Right atrium auricular region (tissue), 2 donors: ENCODE data around the gene LYPD6B. TPM values are rescaled to one million over a fixed set of nuclear protein-coding genes. Genes with fewer than 3 reads are reported as not detected.
A peak's percentile ranks its signal among the peaks of the same experiment; 100 is the strongest.

ENCODE experiments used
- DNase-seq: peaks from one replicate; pipeline ENCODE4 v3.0.0-alpha.2; 2019; ENCODE audit warnings: low spot score
- H3K27ac ChIP-seq, 2 donors: fragments of 200-600 bp; sonication (generic); 1 replicate in 1 of 2; 2 replicates in 1 of 2; pipeline ENCODE4 v1.5.1; 2016 to 2019
- H3K27me3 ChIP-seq, 2 donors: fragments of 200-600 bp; sonication (generic); one replicate each; pipeline versions ENCODE4 v1.5.1 to v1.6.0; 2017 to 2019
- H3K36me3 ChIP-seq: fragments of 200-600 bp; sonication (generic); one replicate; pipeline ENCODE4 v1.5.1; 2016
- H3K4me1 ChIP-seq, 2 donors: fragments of 200-600 bp; sonication (generic); one replicate each; pipeline versions ENCODE4 v1.5.1 to v1.6.0; 2017 to 2019
- H3K4me3 ChIP-seq, 2 donors: fragments of 200-600 bp; sonication (generic); 1 replicate in 1 of 2; 2 replicates in 1 of 2; pipeline ENCODE4 v1.5.1; 2017 to 2019; ENCODE audit warnings: mild to moderate bottlenecking in 1 of 2, moderate library complexity in 1 of 2
- H3K9me3 ChIP-seq, 2 donors: fragments of 200-600 bp; sonication (generic); one replicate each; pipeline ENCODE4 v1.5.1; 2019
- CTCF ChIP-seq, 2 donors: fragments of 200-600 bp; sonication (generic); IDR thresholded peaks; one replicate each; pipeline ENCODE4 v1.5.1; 2019; ENCODE audit warnings: antibody characterized with exemption in 2 of 2
- total RNA-seq, 2 donors: library from RNA; depleted of rRNA; stranded (reverse); fragments of >200 nt; gene quantifications; one replicate each; pipeline ENCODE4 v1.1.0, GENCODE V29; 2016

Gene LYPD6B
- total RNA-seq, 2 donors from 2014 or later, result 0.28 TPM; not detected in 1

- Histone ChIP-seq H3K4me3 (no peak overlapping the region), H3K27ac (no peak overlapping the region), H3K4me1 (no peaks in the 10 kb centered on the region), H3K27me3 (no peaks in the 10 kb centered on the region), H3K9me3 (no peaks in the 10 kb centered on the region), H3K36me3 (no peaks in the 10 kb centered on the region)
- no peak for DNase-seq
- TF ChIP-seq CTCF (IDR thresholded peaks at IDR 0.05), result no peak
Observed at GRCh38 chr2:149036507-149037293, 1.8 kb upstream of the LYPD6B start.

- H3K9me3 ChIP-seq, result no peaks in the 10 kb centered on the region
- H3K27me3 ChIP-seq, result no peaks in the 10 kb centered on the region
- no peaks in the 10 kb centered on the region for H3K4me1 ChIP-seq
- H3K4me3 ChIP-seq, result no peak overlapping the region
- TF ChIP-seq CTCF (IDR thresholded peaks at IDR 0.05), result no peak
- no peak overlapping the region for H3K27ac ChIP-seq
- DNase-seq, result no peak
- H3K36me3 ChIP-seq, result no peaks in the 10 kb centered on the region
Observed at GRCh38 chr2:149037851-149038250, 648 bp upstream of the LYPD6B start.

GRCh38 chr2:149039213-149039724 is 770 bp downstream of the LYPD6B start:
- Histone ChIP-seq H3K27me3 (no peaks in the 10 kb centered on the region), H3K9me3 (no peaks in the 10 kb centered on the region), H3K36me3 (no peaks in the 10 kb centered on the region), H3K27ac (no peak overlapping the region), H3K4me1 (no peaks in the 10 kb centered on the region), H3K4me3 (peak overlapping the region in 1 of 2 donors; percentile 39)
- no peak for DNase-seq
- no peak for TF ChIP-seq CTCF (IDR thresholded peaks at IDR 0.05)

GRCh38 chr2:149040451-149040850 is 2.0 kb downstream of the LYPD6B start:
- peak in 1 of 2 donors; percentile 20 for TF ChIP-seq CTCF (IDR thresholded peaks at IDR 0.05)
- Histone ChIP-seq H3K27ac (no peak overlapping the region), H3K4me1 (no peaks in the 10 kb centered on the region), H3K36me3 (no peaks in the 10 kb centered on the region), H3K27me3 (no peaks in the 10 kb centered on the region), H3K4me3 (no peak overlapping the region), H3K9me3 (peaks cover 0 to 6% of the 10 kb centered on the region in 2 donors)
- DNase-seq, result no peak

- DNase-seq, result no peak
- Histone ChIP-seq H3K4me3 (no peak overlapping the region), H3K36me3 (no peaks in the 10 kb centered on the region), H3K4me1 (no peaks in the 10 kb centered on the region), H3K27me3 (no peaks in the 10 kb centered on the region), H3K9me3 (peaks cover 0 to 15% of the 10 kb centered on the region in 2 donors), H3K27ac (no peak overlapping the region)
- no peak for TF ChIP-seq CTCF (IDR thresholded peaks at IDR 0.05)
Observed at GRCh38 chr2:149041482-149041881, 3.0 kb downstream of the LYPD6B start.
